Loucy (cell line): ENCODE data around the gene CD72.
"Not testable (repeated sequence)": the region's sequence is repeated elsewhere in the genome, so short reads cannot be mapped to it uniquely, and the experiment has no call there.

Source experiments
- H2AFZ ChIP-seq: fragments of 200-600 bp; sonication (generic); 2 replicates; pipeline ENCODE4 v1.6.0; 2016; ENCODE audit warnings: antibody characterized with exemption, mild to moderate bottlenecking, low read length, moderate library complexity
- H3F3A ChIP-seq: fragments of 200-600 bp; 2 replicates; pipeline ENCODE4 v1.6.0; 2016; ENCODE audit warnings: antibody characterized with exemption, low read depth, mild to moderate bottlenecking
- H3K27me3 ChIP-seq: fragments of 200-600 bp; sonication (generic); 2 replicates; pipeline ENCODE4 v1.6.1; 2014; ENCODE audit warnings: low read length, mild to moderate bottlenecking; ENCODE audit not compliant: insufficient read depth, poor library complexity, severe bottlenecking
- H3K36me3 ChIP-seq: fragments of 200-600 bp; sonication (generic); 2 replicates; pipeline ENCODE4 v1.6.1; 2016; ENCODE audit warnings: low read length; ENCODE audit not compliant: insufficient read depth
- H3K4me1 ChIP-seq: fragments of 200-600 bp; sonication (generic); 2 replicates; pipeline ENCODE4 v1.5.1; 2014; ENCODE audit warnings: low read length, mild to moderate bottlenecking; ENCODE audit not compliant: insufficient read depth, poor library complexity, severe bottlenecking
- H3K4me2 ChIP-seq: fragments of 200-600 bp; sonication (generic); 2 replicates; pipeline ENCODE4 v1.6.0; 2014; ENCODE audit warnings: antibody characterized with exemption, low read length, low read depth, mild to moderate bottlenecking; ENCODE audit not compliant: poor library complexity, severe bottlenecking
- H3K4me3 ChIP-seq: fragments of 200-600 bp; sonication (generic); 2 replicates; pipeline ENCODE4 v1.5.1; 2014; ENCODE audit warnings: low read length, mild to moderate bottlenecking, mixed read lengths; ENCODE audit not compliant: poor library complexity, severe bottlenecking
- H3K79me2 ChIP-seq: fragments of 200-600 bp; sonication (generic); 2 replicates; pipeline ENCODE4 v1.6.1; 2014; ENCODE audit warnings: low read length; ENCODE audit not compliant: insufficient read depth
- H3K9ac ChIP-seq: fragments of 200-600 bp; sonication (generic); 2 replicates; pipeline ENCODE4 v1.6.0; 2014; ENCODE audit warnings: mild to moderate bottlenecking, low read depth, low read length, moderate library complexity; ENCODE audit not compliant: poor library complexity, severe bottlenecking
- H3K9me2 ChIP-seq: fragments of 200-600 bp; sonication (generic); replicated peaks from 2 replicates; pipeline ENCODE4 v1.6.1; 2016; ENCODE audit warnings: low read depth, low read length, mixed read lengths
- H3K9me3 ChIP-seq: fragments of 200-600 bp; sonication (generic); 2 replicates; pipeline ENCODE4 v1.6.1; 2014; ENCODE audit warnings: mild to moderate bottlenecking, antibody characterized with exemption, low read length, low read depth; ENCODE audit not compliant: insufficient read depth
- H4K20me1 ChIP-seq: fragments of 200-600 bp; sonication (generic); 2 replicates; pipeline ENCODE4 v1.6.0; 2014; ENCODE audit warnings: antibody characterized with exemption, low read length, mild to moderate bottlenecking; ENCODE audit not compliant: insufficient read depth, poor library complexity, severe bottlenecking
- EZH2phosphoT487 ChIP-seq: fragments of 200-600 bp; IDR thresholded peaks from 2 replicates; pipeline ENCODE4 v1.6.1; 2018; ENCODE audit warnings: antibody characterized with exemption, mild to moderate bottlenecking, moderate library complexity, borderline replicate concordance
- TF ChIP-seq, protein P1 (sequence below): fragments of 200-600 bp; sonication (generic); conservative IDR thresholded peaks from 2 replicates; pipeline ENCODE4 v1.5.1; 2014; ENCODE audit warnings: mild to moderate bottlenecking, antibody characterized with exemption, low read length

The CD72 gene

DNA sequence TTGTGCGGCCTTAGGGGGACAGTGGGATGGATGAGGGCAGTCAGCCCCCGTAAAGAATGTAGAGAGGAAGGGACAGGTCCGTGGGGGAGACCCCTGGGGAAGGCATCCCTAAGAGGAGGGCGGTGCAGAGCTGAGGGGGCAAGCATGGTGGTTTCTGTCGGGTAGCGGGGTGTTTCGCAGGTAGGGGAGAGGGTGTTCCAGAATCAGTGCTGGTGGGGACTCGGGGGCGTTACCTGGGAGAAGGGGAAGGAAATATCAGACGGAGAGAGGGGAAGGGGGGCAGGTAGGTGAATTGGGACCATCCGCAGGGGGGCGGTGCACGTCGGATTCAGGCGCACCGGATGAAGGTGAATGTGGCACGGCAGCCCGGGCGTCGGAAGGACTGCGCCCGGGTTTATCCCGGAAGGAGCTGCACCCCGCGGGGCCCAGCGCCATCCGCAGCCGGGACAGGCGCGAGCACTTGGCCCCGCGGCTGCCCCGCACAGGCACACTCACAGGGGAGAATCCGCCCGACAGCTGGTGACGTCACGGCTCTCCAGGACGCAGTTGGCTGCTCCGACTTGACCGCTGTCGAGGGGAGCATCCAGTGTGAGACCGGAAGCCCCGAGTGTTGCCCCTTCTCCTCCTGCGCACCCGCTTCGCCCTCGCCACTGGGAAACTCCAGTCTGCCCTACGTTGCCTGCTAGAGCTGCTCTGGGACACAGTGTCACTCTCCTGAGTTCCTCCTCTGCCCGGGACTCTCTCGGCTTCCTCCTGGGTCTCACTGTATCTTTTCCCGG, 1.3 kb downstream of the CD72 start:
- Histone ChIP-seq H3F3A (peaks cover 11% of the 10 kb centered on the region), H2AFZ (no peak overlapping the region), H3K4me1 (peaks cover 57% of the 10 kb centered on the region), H3K9me3 (no peaks in the 10 kb centered on the region), H3K9me2 (no peaks in the 10 kb centered on the region), H3K4me2 (peak overlapping the region; percentile 99), H4K20me1 (no peaks in the 10 kb centered on the region), H3K79me2 (peaks cover 31% of the 10 kb centered on the region; the same call in 1 of the 2 replicates), H3K4me3 (no peak overlapping the region), H3K9ac (peak overlapping the region; percentile 89), H3K27me3 (no peaks in the 10 kb centered on the region), H3K36me3 (no peaks in the 10 kb centered on the region)
- TF ChIP-seq, protein P1, sequence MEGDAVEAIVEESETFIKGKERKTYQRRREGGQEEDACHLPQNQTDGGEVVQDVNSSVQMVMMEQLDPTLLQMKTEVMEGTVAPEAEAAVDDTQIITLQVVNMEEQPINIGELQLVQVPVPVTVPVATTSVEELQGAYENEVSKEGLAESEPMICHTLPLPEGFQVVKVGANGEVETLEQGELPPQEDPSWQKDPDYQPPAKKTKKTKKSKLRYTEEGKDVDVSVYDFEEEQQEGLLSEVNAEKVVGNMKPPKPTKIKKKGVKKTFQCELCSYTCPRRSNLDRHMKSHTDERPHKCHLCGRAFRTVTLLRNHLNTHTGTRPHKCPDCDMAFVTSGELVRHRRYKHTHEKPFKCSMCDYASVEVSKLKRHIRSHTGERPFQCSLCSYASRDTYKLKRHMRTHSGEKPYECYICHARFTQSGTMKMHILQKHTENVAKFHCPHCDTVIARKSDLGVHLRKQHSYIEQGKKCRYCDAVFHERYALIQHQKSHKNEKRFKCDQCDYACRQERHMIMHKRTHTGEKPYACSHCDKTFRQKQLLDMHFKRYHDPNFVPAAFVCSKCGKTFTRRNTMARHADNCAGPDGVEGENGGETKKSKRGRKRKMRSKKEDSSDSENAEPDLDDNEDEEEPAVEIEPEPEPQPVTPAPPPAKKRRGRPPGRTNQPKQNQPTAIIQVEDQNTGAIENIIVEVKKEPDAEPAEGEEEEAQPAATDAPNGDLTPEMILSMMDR: no peak
- TF ChIP-seq EZH2phosphoT487: no peak

DNA sequence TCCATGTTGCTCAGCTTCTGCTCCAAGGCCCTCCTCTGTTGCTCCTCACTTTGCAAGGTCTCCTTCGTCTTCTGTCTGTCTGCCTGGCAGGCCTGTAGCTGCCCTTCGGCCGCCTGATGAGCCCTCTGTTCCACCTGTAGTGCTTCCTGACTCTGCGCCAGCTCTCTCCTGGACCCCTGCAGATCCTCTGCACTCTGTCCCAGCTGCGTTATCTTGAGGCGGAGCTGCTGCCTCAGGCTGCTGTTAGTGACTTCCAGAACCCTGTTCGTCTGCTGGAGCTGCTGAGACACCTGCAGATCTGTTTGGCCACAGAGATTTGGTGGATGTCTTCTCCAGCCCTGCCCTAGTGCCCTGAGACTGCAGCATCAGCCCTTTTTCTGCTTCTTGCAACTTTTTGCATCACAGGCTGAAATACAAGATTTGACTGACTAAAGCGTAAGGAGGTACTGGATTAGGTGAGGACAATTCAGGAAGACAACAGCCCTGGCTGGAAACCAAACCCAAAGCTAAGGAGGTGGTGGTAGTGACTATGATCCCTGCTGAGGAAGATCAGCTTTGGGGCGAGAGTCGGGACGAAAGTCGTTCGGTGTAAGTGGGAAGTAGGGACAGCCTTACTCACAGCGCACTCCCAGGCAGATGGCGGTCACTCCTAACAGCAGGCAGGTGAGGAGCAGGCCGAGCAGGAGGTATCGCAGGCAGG, 2.1 kb downstream of the CD72 start:
- Histone ChIP-seq H4K20me1 (no peaks in the 10 kb centered on the region), H3K9ac (peak overlapping the region; percentile 16), H2AFZ (no peak overlapping the region), H3K4me2 (peak overlapping the region; percentile 12), H3K9me3 (no peaks in the 10 kb centered on the region), H3K4me3 (no peak overlapping the region), H3K4me1 (peaks cover 50% of the 10 kb centered on the region), H3K9me2 (no peaks in the 10 kb centered on the region), H3K36me3 (no peaks in the 10 kb centered on the region), H3K27me3 (no peaks in the 10 kb centered on the region), H3K79me2 (peaks cover 31% of the 10 kb centered on the region; the same call in 1 of the 2 replicates), H3F3A (peaks cover 11% of the 10 kb centered on the region)
- TF ChIP-seq EZH2phosphoT487: no peak
- TF ChIP-seq, protein P1: no peak

DNA sequence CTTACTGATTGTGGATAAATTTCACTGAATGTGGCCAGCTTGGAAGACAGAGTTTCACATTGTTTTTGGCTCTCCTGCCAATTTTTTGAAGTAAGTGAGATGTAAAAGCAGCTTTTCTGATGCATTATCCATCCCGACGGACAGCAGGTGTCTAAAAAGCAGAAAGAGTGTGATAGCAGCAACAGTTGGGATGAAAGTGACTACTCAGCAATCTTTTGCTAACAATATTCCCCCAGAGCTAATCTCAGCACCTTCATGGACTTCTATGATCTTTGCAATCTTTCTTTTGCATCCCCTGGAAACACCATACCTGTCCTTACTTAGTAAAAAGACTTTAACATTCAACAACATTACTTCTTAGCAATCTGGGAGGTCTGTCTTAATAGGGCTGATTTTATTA, 5.4 kb downstream of the CD72 start:
- H4K20me1 ChIP-seq: no peaks in the 10 kb centered on the region

DNA sequence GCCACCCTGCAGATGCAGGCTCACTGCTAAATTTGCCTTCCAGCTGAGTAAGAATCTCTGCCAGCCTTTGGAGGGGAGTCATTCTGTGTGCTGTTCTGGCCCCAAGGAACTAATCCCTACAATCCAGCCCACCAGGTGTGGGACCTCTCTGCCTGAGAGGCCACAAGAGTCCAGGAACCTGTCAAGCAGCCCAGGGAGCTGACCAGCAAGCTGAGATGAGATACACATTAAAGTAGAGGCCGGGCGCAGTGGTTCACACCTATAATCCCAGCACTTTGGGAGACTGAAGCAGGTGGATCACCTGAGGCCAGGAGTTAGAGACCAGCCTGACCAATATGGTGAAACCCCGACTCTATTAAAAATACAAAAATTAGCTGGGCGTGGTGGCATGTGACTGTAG, 6.1 kb downstream of the CD72 start:
- Histone ChIP-seq H3K36me3 (peaks cover 11% of the 10 kb centered on the region; the same call in 1 of the 2 replicates), H3K79me2 (peaks cover 26% of the 10 kb centered on the region; the same call in 1 of the 2 replicates), H3K4me1 (peaks cover 18% of the 10 kb centered on the region)
- not testable (repeated sequence) for H3K9me2 ChIP-seq, H3K4me3 ChIP-seq, H4K20me1 ChIP-seq, H3K27me3 ChIP-seq, H3K9me3 ChIP-seq, H3K9ac ChIP-seq, H2AFZ ChIP-seq, H3F3A ChIP-seq, H3K4me2 ChIP-seq

More for the DNA sequence above, 5.4 kb downstream of the CD72 start:
- TF ChIP-seq, protein P1: no peak
- TF ChIP-seq EZH2phosphoT487: no peak
- peaks cover 11% of the 10 kb centered on the region; the same call in 1 of the 2 replicates for H3K36me3 ChIP-seq
- H3K9ac ChIP-seq: no peak overlapping the region
- no peak overlapping the region for H3K4me2 ChIP-seq
- peaks cover 17% of the 10 kb centered on the region for H3K4me1 ChIP-seq
- H3K9me2 ChIP-seq: no peaks in the 10 kb centered on the region
- no peak overlapping the region for H3K4me3 ChIP-seq
- no peaks in the 10 kb centered on the region for H3F3A ChIP-seq
- no peaks in the 10 kb centered on the region for H3K27me3 ChIP-seq
- H3K79me2 ChIP-seq: peaks cover 26% of the 10 kb centered on the region; the same call in 1 of the 2 replicates
- no peaks in the 10 kb centered on the region for H3K9me3 ChIP-seq
- H2AFZ ChIP-seq: no peak overlapping the region
